ENCODE measurements around the gene ACSL3.

GRCh38 chr2:222823183-222823930 lies 37.5 kb upstream of the ACSL3 start:
- no peak for TF ChIP-seq CTCF (IDR thresholded peaks at IDR 0.05)
- TF ChIP-seq POLR2AphosphoS5 (IDR thresholded peaks at IDR 0.05; ENCODE audit: low read depth, low read length), result no peak

All from Panc1 (cell line).